NT2/D1 (cell line): ENCODE results near the gene TCERG1L.
"Not testable (repeated sequence)": the region's sequence is repeated elsewhere in the genome, so short reads cannot be mapped to it uniquely, and the experiment has no call there.

Source experiments
- DNase-seq: peaks from one replicate; pipeline ENCODE4 v3.0.0-alpha.2; 2011; ENCODE audit warnings: low read depth, low spot score
- H3K27me3 ChIP-seq: 2 replicates; pipeline ENCODE4 v1.6.0; 2011; ENCODE audit warnings: mild to moderate bottlenecking; ENCODE audit not compliant: insufficient read length, insufficient read depth
- H3K36me3 ChIP-seq: 2 replicates; pipeline ENCODE4 v1.6.1; 2011; ENCODE audit warnings: mild to moderate bottlenecking, low read length, mixed read lengths; ENCODE audit not compliant: insufficient read depth, insufficient read length
- H3K4me1 ChIP-seq: 2 replicates; pipeline ENCODE4 v1.5.1; 2011; ENCODE audit not compliant: insufficient read depth, insufficient read length
- H3K4me3 ChIP-seq: 2 replicates; pipeline ENCODE4 v1.5.1; 2011; ENCODE audit warnings: low read depth; ENCODE audit not compliant: insufficient read length
- H3K9ac ChIP-seq: 2 replicates; pipeline ENCODE4 v1.6.0; 2011; ENCODE audit warnings: low read depth; ENCODE audit not compliant: insufficient read length
- H3K9me3 ChIP-seq: 2 replicates; pipeline ENCODE4 v1.5.1; 2011; ENCODE audit warnings: mild to moderate bottlenecking, low read length; ENCODE audit not compliant: insufficient read depth
- SUZ12 ChIP-seq: IDR thresholded peaks from 2 replicates; pipeline ENCODE4 v1.6.1; 2011; ENCODE audit not compliant: insufficient read length, insufficient read depth; ENCODE audit errors: extremely low read depth
- YY1 ChIP-seq: IDR thresholded peaks from 2 replicates; pipeline ENCODE4 v1.6.1; 2011; ENCODE audit not compliant: insufficient read length, insufficient read depth
- ZNF274 ChIP-seq: IDR thresholded peaks from 2 replicates; pipeline ENCODE4 v1.6.1; 2011; ENCODE audit warnings: mild to moderate bottlenecking, low read depth, low read length

Gene TCERG1L

DNA sequence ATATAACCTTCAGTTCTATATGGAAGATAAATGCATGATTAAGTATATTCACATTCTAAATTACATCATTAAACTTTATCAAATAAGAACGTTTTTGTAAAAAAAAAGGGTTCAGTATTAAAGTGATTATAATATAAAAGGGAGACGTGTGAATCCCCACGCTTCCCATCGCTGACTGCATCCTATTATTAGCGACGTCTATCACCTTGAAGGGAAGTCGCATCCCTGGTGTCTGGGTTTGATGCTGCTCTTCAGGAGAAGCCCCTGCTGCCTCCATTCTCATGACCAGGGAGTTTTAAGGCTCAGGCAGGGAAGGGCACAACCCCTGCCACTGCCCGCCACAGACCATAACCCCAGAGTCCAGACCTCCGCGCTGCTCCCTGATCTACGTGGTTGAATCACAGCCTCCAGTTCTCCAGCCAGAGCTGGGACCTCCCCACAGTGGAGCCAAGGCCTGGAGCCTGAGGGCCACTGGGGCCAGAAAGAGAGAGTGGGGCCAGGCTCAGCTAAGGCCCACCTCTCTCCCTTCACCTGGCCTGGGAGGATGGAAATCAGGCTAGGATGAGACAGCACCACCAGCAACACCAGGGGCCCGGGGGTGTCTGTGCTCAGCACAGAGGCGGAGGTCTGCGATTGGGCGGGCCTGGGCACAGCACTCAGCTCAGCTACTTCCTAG, 130.6 kb downstream of the TCERG1L start:
- Histone ChIP-seq H3K27me3 (no peaks in the 10 kb centered on the region), H3K9me3 (no peaks in the 10 kb centered on the region), H3K9ac (no peak overlapping the region), H3K4me1 (no peaks in the 10 kb centered on the region), H3K36me3 (no peaks in the 10 kb centered on the region), H3K4me3 (no peak overlapping the region)
- no peak for DNase-seq
- TF ChIP-seq YY1 (no peak), ZNF274 (no peak), SUZ12 (no peak)

DNA sequence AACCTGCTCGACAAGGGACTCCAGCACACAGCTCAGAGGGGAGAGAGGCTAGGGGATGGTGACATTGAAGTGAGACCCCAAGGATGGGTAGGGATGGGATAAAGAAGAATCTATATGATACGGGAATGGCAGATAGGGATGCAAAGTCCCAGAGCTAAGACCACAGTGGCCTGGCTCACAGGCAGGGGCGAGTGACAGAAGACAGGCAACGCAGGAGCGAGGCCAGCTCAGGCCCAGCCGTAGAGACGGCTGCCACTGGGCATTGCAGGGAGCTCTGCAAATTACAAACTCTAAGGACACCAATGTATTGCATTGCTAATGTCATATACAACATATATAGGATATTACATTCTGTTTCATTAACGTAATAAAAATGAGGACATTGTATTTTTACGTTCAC, 131.4 kb downstream of the TCERG1L start:
- H3K27me3 ChIP-seq: no peaks in the 10 kb centered on the region
- no peaks in the 10 kb centered on the region for H3K36me3 ChIP-seq
- H3K4me1 ChIP-seq: no peaks in the 10 kb centered on the region
- TF ChIP-seq ZNF274 (no peak), YY1 (no peak), SUZ12 (no peak)
- H3K9me3 ChIP-seq: no peaks in the 10 kb centered on the region
- no peak for DNase-seq
- H3K4me3 ChIP-seq: no peak overlapping the region
- H3K9ac ChIP-seq: no peak overlapping the region

DNA sequence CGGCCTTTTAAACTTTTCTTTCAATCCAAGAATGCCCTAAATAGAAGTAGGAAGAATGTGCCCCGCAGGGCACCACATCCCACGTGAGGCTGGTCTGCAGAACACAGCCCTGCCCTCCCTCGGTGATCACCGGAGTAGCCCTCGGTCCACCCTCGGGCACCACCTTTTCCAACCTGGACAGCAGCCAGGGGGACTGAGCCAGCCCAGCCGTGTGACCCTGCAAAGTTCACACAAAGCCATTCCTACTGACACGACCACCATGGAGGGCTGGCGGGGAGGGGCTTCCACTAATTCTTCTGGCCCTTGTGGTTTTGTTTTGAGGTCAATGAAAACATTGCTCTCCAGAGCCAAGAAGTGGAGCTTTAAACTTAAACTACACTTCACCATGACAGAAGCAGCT, 132.2 kb downstream of the TCERG1L start:
- Histone ChIP-seq H3K4me3 (no peak overlapping the region), H3K9me3 (no peaks in the 10 kb centered on the region), H3K36me3 (no peaks in the 10 kb centered on the region), H3K9ac (no peak overlapping the region), H3K27me3 (no peaks in the 10 kb centered on the region), H3K4me1 (no peaks in the 10 kb centered on the region)
- no peak for TF ChIP-seq YY1
- no peak for TF ChIP-seq SUZ12
- no peak for TF ChIP-seq ZNF274
- DNase-seq: no peak

GRCh38 chr10:131178521-131179331, 132.8 kb downstream of the TCERG1L start:
- no peaks in the 10 kb centered on the region for H3K36me3 ChIP-seq
- H3K4me3 ChIP-seq: no peak overlapping the region
- H3K9ac ChIP-seq: no peak overlapping the region
- no peak for DNase-seq
- no peak for TF ChIP-seq SUZ12
- H3K27me3 ChIP-seq: no peaks in the 10 kb centered on the region
- H3K9me3 ChIP-seq: no peaks in the 10 kb centered on the region
- peaks cover 4% of the 10 kb centered on the region for H3K4me1 ChIP-seq

DNA sequence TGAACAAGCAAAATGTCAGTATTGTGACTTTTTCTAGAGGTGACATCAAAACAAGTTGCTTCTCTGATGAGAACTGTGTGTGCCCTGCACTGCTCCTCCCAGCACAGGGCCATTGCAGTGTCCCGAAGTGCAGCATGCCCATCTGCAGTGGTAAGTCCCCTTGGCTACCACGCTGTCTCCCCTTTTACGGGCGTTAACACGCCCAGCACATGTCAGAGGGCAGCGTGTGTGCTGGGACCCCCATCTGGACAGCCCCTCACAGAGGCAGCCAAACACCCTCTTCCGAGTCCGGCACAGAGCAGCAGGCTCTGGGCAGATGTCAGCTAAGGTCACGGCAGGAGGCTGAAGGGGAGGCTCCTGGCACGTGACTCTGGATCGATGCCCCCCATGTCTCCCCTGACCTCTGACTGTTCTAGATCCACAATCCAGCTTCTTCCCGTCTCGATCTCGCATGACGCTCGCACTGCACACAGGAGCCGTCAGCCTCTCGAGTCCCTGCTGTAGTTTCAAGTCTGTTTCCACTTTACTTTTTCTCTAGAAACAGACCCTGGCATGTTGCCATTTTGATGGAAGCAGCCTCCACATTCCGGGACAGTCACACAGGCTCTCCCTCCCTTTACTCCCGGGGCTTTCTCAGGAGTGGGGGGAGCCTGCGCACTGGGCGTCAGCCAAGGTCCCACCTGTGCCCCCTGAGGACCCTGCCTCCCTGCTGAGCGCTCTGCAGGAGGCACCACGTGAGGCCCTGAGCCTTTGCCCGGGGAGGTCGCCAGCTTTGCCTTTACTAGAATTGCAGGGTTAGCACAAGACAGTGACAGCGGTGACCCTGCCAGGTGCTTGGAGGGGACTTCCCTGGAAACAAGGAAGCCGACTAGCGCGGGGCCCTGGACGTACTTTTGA, 133.8 kb downstream of the TCERG1L start:
- Histone ChIP-seq H3K4me3 (no peak overlapping the region), H3K9me3 (no peaks in the 10 kb centered on the region)

GRCh38 chr10:131176907-131177306, 134.6 kb downstream of the TCERG1L start:
- H3K9me3 ChIP-seq: no peaks in the 10 kb centered on the region

More for the DNA sequence above, 133.8 kb downstream of the TCERG1L start:
- DNase-seq: no peak
- Histone ChIP-seq H3K9ac (no peak overlapping the region), H3K4me1 (peaks cover 7% of the 10 kb centered on the region), H3K36me3 (no peaks in the 10 kb centered on the region), H3K27me3 (no peaks in the 10 kb centered on the region)
- no peak for TF ChIP-seq ZNF274
- TF ChIP-seq YY1: no peak
- TF ChIP-seq SUZ12: no peak

GRCh38 chr10:131176324-131176723, 135.2 kb downstream of the TCERG1L start:
- not testable (repeated sequence) for H3K4me1 ChIP-seq, H3K4me3 ChIP-seq, DNase-seq, H3K9ac ChIP-seq, H3K9me3 ChIP-seq, H3K36me3 ChIP-seq, H3K27me3 ChIP-seq

More at GRCh38 chr10:131176907-131177306, 134.6 kb downstream of the TCERG1L start:
- no peak for DNase-seq
- TF ChIP-seq YY1 (no peak), SUZ12 (no peak), ZNF274 (no peak)
- Histone ChIP-seq H3K36me3 (no peaks in the 10 kb centered on the region), H3K27me3 (no peaks in the 10 kb centered on the region), H3K4me3 (no peak overlapping the region), H3K9ac (no peak overlapping the region), H3K4me1 (peaks cover 7% of the 10 kb centered on the region)
